HCT116 (cell line): ENCODE data around the gene LMBRD1. TPM values are rescaled to one million over a fixed set of nuclear protein-coding genes. Genes with fewer than 3 reads are reported as not detected.

Source experiments
- ATAC-seq: fragments of 200-7000 bp; cut with Tn5 transposase; 2 replicates; pipeline ENCODE4 v1.9.1; 2020; ENCODE audit warnings: mild to moderate bottlenecking, moderate library complexity
- BruUV-seq: library from RNA; stranded (reverse); fragments of 400-500 nt; replicated peaks from 2 replicates; lab custom pipeline; 2021; lab: Mats Ljungman, UMichigan
- CTCF ChIA-PET: fragments of 300-600 bp; sonication (Branson Sonifier 250); formaldehyde crosslinking; loops from one replicate; lab custom pipeline; 2021; ENCODE audit warnings: antibody characterized with exemption; lab: Charles Lee
- POLR2A ChIA-PET: fragments of 300-600, 350-600 bp; sonication (Branson Sonifier 250); formaldehyde crosslinking; loops from one replicate; lab custom pipeline; 2021; ENCODE audit warnings: antibody characterized with exemption; lab: Charles Lee
- RAD21 ChIA-PET, 2 experiments: fragments of 300-600 bp; sonication (Branson Sonifier 250); formaldehyde crosslinking; loops; one replicate each; lab custom pipeline; 2023; ENCODE audit warnings: low total read pairs in 2 of 2; ENCODE audit not compliant: uncharacterized antibody in 2 of 2, unreplicated experiment in 2 of 2, low non-redundant PET in 1 of 2; lab: Charles Lee
- DNase-seq: peaks from one replicate; pipeline ENCODE4 v3.0.0-alpha.2; 2010; ENCODE audit warnings: low read depth, low spot score
- H2AFZ ChIP-seq: fragments of 200-600 bp; shearing (Covaris generic), sonication (generic); 2 replicates; pipeline ENCODE4 v1.6.1; 2017; ENCODE audit warnings: low read depth, mixed run types, mixed read lengths, antibody characterized with exemption, low read length; ENCODE audit not compliant: poor library complexity, severe bottlenecking
- H3K27ac ChIP-seq: 2 replicates; pipeline ENCODE4 v1.5.1; 2012; ENCODE audit warnings: low read depth, low read length
- H3K27me3 ChIP-seq: fragments of 200-600 bp; sonication (generic); 2 replicates; pipeline ENCODE4 v1.6.1; 2016; ENCODE audit warnings: mixed run types, low read length, mixed read lengths; ENCODE audit not compliant: insufficient read depth
- H3K36me3 ChIP-seq, 2 experiments: fragments of 200-500 bp in 1 of 2; fragments of 200-600 bp in 1 of 2; sonication (Bioruptor generic) in 1 of 2; sonication (generic) in 1 of 2; 2 replicates each; pipeline versions ENCODE4 v1.5.1 to v1.6.1; 2014 to 2016; ENCODE audit warnings: low read length in 2 of 2, inconsistent platforms in 1 of 2, mixed read lengths in 1 of 2, mixed run types in 1 of 2; ENCODE audit not compliant: insufficient read depth in 2 of 2, control insufficient read depth in 1 of 2
- H3K4me1 ChIP-seq, 2 experiments: fragments of 200-600 bp in 1 of 2; sonication (generic) in 1 of 2; 2 replicates each; pipeline versions ENCODE4 v1.5.1 to v1.6.1; 2012 to 2017; ENCODE audit warnings: low read length in 2 of 2, inconsistent platforms in 1 of 2, mild to moderate bottlenecking in 1 of 2, mixed read lengths in 1 of 2, mixed run types in 1 of 2, moderate library complexity in 1 of 2; ENCODE audit not compliant: insufficient read depth in 2 of 2, control insufficient read depth in 1 of 2
- H3K4me2 ChIP-seq: fragments of 200-600 bp; sonication (generic); 2 replicates; pipeline ENCODE4 v1.6.1; 2017; ENCODE audit warnings: mixed run types, low read length, mixed read lengths
- H3K4me3 ChIP-seq, 2 experiments: fragments of 200-600 bp in 1 of 2; sonication (generic) in 1 of 2; replicated peaks in 1 of 2; 2 replicates each; pipeline ENCODE4 v1.5.1; 2011 to 2016; ENCODE audit warnings: low read length in 2 of 2, control low read depth in 1 of 2, low read depth in 1 of 2, mild to moderate bottlenecking in 1 of 2, mixed read lengths in 1 of 2, mixed run types in 1 of 2
- H3K79me2 ChIP-seq: fragments of 200-600 bp; sonication (generic); 2 replicates; pipeline ENCODE4 v1.6.1; 2017; ENCODE audit warnings: mild to moderate bottlenecking, mixed run types, low read length, moderate library complexity, mixed read lengths; ENCODE audit not compliant: insufficient read depth
- H3K9ac ChIP-seq: fragments of 200-600 bp; sonication (generic); 2 replicates; pipeline ENCODE4 v1.6.1; 2016; ENCODE audit warnings: low read length, mixed read lengths
- H3K9me2 ChIP-seq: fragments of 200-600 bp; sonication (generic), shearing (Covaris generic); 2 replicates; pipeline ENCODE4 v1.6.1; 2017; ENCODE audit warnings: mixed run types, mild to moderate bottlenecking, moderate library complexity; ENCODE audit not compliant: insufficient read depth
- H3K9me3 ChIP-seq, 2 experiments: fragments of 200-500 bp in 1 of 2; fragments of 200-600 bp in 1 of 2; sonication (Bioruptor generic) in 1 of 2; sonication (generic) in 1 of 2; 2 replicates each; pipeline ENCODE4 v1.6.1; 2014 to 2017; ENCODE audit warnings: low read length in 2 of 2, mixed read lengths in 2 of 2, inconsistent platforms in 1 of 2, low read depth in 1 of 2, mild to moderate bottlenecking in 1 of 2, mixed run types in 1 of 2, moderate library complexity in 1 of 2; ENCODE audit not compliant: control insufficient read depth in 1 of 2, insufficient read depth in 1 of 2
- H4K20me1 ChIP-seq: fragments of 200-600 bp; sonication (generic), shearing (Covaris generic); 2 replicates; pipeline ENCODE4 v1.6.1; 2017; ENCODE audit warnings: mixed run types, mild to moderate bottlenecking, moderate library complexity; ENCODE audit not compliant: insufficient read depth
- ELF1 ChIP-seq: IDR thresholded peaks from 2 replicates; pipeline ENCODE4 v1.6.1; 2012; ENCODE audit warnings: low read depth, borderline replicate concordance
- SIN3A ChIP-seq: IDR thresholded peaks from 2 replicates; pipeline ENCODE4 v1.6.1; 2012; ENCODE audit warnings: low read depth
- SP1 ChIP-seq: IDR thresholded peaks from 2 replicates; pipeline ENCODE4 v1.6.1; 2012; ENCODE audit warnings: low read depth
- YY1 ChIP-seq: IDR thresholded peaks from 2 replicates; pipeline ENCODE4 v1.6.1; 2011; ENCODE audit warnings: low read length, low read depth, moderate library complexity, mild to moderate bottlenecking; ENCODE audit not compliant: insufficient replicate concordance; ENCODE audit errors: extremely low read depth
- ZBTB33 ChIP-seq: IDR thresholded peaks from 2 replicates; pipeline ENCODE4 v1.6.1; 2011; ENCODE audit warnings: mild to moderate bottlenecking, low read length, moderate library complexity; ENCODE audit not compliant: insufficient replicate concordance; ENCODE audit errors: extremely low read depth
- intact Hi-C: fragments of 100-400 bp; cut with micrococcal nuclease; formaldehyde crosslinking; loops from 2 replicates; pipeline ENCODE4 v1.10.0; 2022
- total RNA-seq: library from RNA; stranded (reverse); gene quantifications from one replicate; pipeline ENCODE4 v1.2.1, GENCODE V29; 2021; ENCODE audit not compliant: unreplicated experiment

The LMBRD1 gene
- total RNA-seq, 1 experiment from 2014 or later, result 11.9 TPM

DNA sequence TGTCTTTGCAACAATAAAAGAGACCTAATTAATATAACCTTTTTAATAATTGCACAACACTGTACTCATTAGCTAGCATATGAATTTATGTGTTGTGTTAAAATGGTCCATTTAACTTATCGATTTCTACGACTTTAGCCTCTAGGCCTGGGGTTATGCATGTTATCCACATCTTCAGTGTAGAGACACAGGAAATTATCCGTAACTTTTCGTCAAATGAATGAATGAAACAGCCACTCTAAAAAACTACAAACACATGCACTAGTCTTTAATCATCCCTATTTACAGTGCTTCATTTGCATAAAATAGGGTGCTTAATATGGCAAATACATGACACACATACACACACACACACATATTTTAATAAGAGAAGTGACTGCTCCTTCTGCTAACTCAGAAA, 22.3 kb upstream of the LMBRD1 start:
- RAD21 ChIA-PET, result no interaction called here

DNA sequence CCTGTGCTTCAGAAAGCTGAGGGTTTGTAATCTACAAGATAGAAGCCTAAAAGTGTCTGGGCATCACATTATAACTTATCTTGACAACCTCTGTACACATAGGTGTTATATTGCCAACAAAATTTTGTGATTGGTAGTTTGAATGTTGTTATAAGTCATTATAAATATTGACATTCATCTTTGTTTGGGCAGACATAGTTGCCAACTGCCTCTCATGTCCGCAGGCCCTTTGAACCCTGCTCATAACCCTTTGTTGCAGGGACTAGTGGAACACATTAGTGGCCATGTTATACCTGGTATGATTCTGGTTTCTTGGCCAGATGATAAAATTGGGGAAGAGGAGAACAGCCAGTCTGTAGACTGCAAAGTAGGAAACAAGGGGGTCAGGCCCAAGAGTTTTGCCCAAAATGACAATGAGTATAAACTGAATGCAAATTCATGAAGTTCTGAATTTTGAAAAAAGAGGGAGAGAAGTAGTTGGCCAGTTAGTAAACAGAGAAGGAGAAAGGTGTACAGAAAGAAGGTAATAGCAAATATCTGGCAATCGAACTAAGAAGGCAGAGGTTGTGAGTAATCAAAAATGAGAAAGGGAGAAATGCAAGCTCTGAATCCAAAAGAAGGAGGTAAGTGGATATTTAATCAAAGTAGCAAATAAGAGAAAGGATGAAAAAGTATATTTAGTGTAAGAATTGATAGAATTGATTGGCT, 21.6 kb upstream of the LMBRD1 start:
- POLR2A ChIA-PET, result no interaction called here
- BruUV-seq, result no TSS peak
- intact Hi-C loops, result no loop called here
- DNase-seq, result no peak
- RAD21 ChIA-PET, result no interaction called here
- TF ChIP-seq ZBTB33, result no peak
- TF ChIP-seq ELF1, result no peak
- no peak for TF ChIP-seq SIN3A
- CTCF ChIA-PET, result no interaction called here
- no peak overlapping the region for H3K9ac ChIP-seq
- ATAC-seq, result no peak
- H3K9me3 ChIP-seq, result no peaks in the 10 kb centered on the region
- no peak overlapping the region for H3K4me3 ChIP-seq
- H3K4me2 ChIP-seq, result no peak overlapping the region
- no peaks in the 10 kb centered on the region; the same call in 1 of the 2 replicates for H4K20me1 ChIP-seq
- no peak overlapping the region for H3K27ac ChIP-seq
- no peaks in the 10 kb centered on the region for H3K79me2 ChIP-seq
- H3K4me1 ChIP-seq, result no peaks in the 10 kb centered on the region
- no peak overlapping the region for H2AFZ ChIP-seq
- H3K9me2 ChIP-seq, result no peaks in the 10 kb centered on the region
- no peaks in the 10 kb centered on the region for H3K27me3 ChIP-seq
- H3K36me3 ChIP-seq, result no peaks in the 10 kb centered on the region

More for the DNA sequence above, 22.3 kb upstream of the LMBRD1 start:
- ATAC-seq (no peak), DNase-seq (no peak)
- no peak overlapping the region for H3K4me2 ChIP-seq
- no TSS peak for BruUV-seq
- H3K9me3 ChIP-seq, result no peaks in the 10 kb centered on the region
- H3K9me2 ChIP-seq, result no peaks in the 10 kb centered on the region
- TF ChIP-seq SP1 (no peak), YY1 (no peak)
- no peak overlapping the region for H3K4me3 ChIP-seq
- no peak overlapping the region for H3K27ac ChIP-seq
- CTCF ChIA-PET, result no interaction called here
- H3K36me3 ChIP-seq, result no peaks in the 10 kb centered on the region
- no peaks in the 10 kb centered on the region for H3K79me2 ChIP-seq
- H3K27me3 ChIP-seq, result no peaks in the 10 kb centered on the region
- H2AFZ ChIP-seq, result no peak overlapping the region
- H3K4me1 ChIP-seq, result no peaks in the 10 kb centered on the region
- intact Hi-C loops, result no loop called here
- POLR2A ChIA-PET, result no interaction called here
- H4K20me1 ChIP-seq, result no peaks in the 10 kb centered on the region; the same call in 1 of the 2 replicates
- H3K9ac ChIP-seq, result no peak overlapping the region
